Measurements from ENCODE around the gene UBR3. TPM values are rescaled to one million over a fixed set of nuclear protein-coding genes. Genes with fewer than 3 reads are reported as not detected.
A peak's percentile ranks its signal among the peaks of the same experiment; 100 is the strongest.

The UBR3 gene
- total and polyA plus RNA-seq, 8 donors = 4.8 to 151 (median 37.3) TPM

GRCh38 chr2:170086117-170086688 lies 258.9 kb downstream of the UBR3 start:
- intact Hi-C loops (cut with DNase I; ENCODE audit: low total_unique reads) = no loop called here
- Histone ChIP-seq H3K4me1 (peaks cover 0 to 9% (median 0%) of the 10 kb centered on the region in 4 donors), H3K36me3 (peaks cover 0 to 28% (median 17%) of the 10 kb centered on the region in 4 donors), H3K27me3 (no peaks in the 10 kb centered on the region), H3K9me3 (no peaks in the 10 kb centered on the region), H3K4me3 (no peak overlapping the region), H3K27ac (no peak overlapping the region)
- no peak for TF ChIP-seq POLR2AphosphoS5 (IDR thresholded peaks at IDR 0.05)
- TF ChIP-seq CTCF (IDR thresholded peaks at IDR 0.05) = no peak
- no peak for TF ChIP-seq EP300 (IDR thresholded peaks at IDR 0.05)
- no peak for TF ChIP-seq POLR2A (IDR thresholded peaks at IDR 0.05)
- 72 to 83% (median 80%) methylated on average over 5 of the region's 5 CpGs for WGBS, 5 donors
- no peak for DNase-seq

GRCh38 chr2:170086751-170087412 lies 259.6 kb downstream of the UBR3 start:
- DNase-seq = no peak
- Histone ChIP-seq H3K27ac (no peak overlapping the region), H3K36me3 (peaks cover 0 to 21% (median 11%) of the 10 kb centered on the region in 4 donors), H3K4me1 (peaks cover 0 to 9% (median 0%) of the 10 kb centered on the region in 4 donors), H3K27me3 (no peaks in the 10 kb centered on the region), H3K4me3 (no peak overlapping the region), H3K9me3 (peaks cover 0 to 4% (median 0%) of the 10 kb centered on the region in 4 donors)
- no peak for TF ChIP-seq CTCF (IDR thresholded peaks at IDR 0.05)
- no peak for TF ChIP-seq POLR2A (IDR thresholded peaks at IDR 0.05)
- TF ChIP-seq POLR2AphosphoS5 (IDR thresholded peaks at IDR 0.05) = no peak
- TF ChIP-seq EP300 (IDR thresholded peaks at IDR 0.05) = no peak
- 43 to 85% (median 74%) methylated on average over 2 of the region's 2 CpGs for WGBS, 5 donors
- intact Hi-C loops (cut with DNase I; ENCODE audit: low total_unique reads) = no loop called here

GRCh38 chr2:170087413-170087793 lies 260.1 kb downstream of the UBR3 start:
- H3K4me1 ChIP-seq = peaks cover 0 to 9% (median 0%) of the 10 kb centered on the region in 4 donors
- no peak overlapping the region for H3K27ac ChIP-seq
- no peak overlapping the region for H3K4me3 ChIP-seq
- no peaks in the 10 kb centered on the region for H3K27me3 ChIP-seq
- no peak for DNase-seq
- TF ChIP-seq POLR2A (IDR thresholded peaks at IDR 0.05) (no peak), POLR2AphosphoS5 (IDR thresholded peaks at IDR 0.05) (no peak)
- peaks cover 0 to 16% (median 6%) of the 10 kb centered on the region in 4 donors for H3K36me3 ChIP-seq
- 87 to 95% (median 94%) methylated on average over 2 of the region's 2 CpGs for WGBS, 5 donors
- intact Hi-C loops (cut with DNase I; ENCODE audit: low total_unique reads) = no loop called here
- H3K9me3 ChIP-seq = peaks cover 0 to 6% (median 0%) of the 10 kb centered on the region in 4 donors

- peaks cover 0 to 9% (median 0%) of the 10 kb centered on the region in 4 donors for H3K4me1 ChIP-seq
- 55 to 80% (median 68%) methylated on average over 5 of the region's 5 CpGs for whole genome bisulfite sequencing, 5 donors
- TF ChIP-seq CTCF (IDR thresholded peaks at IDR 0.05) (no peak), EP300 (IDR thresholded peaks at IDR 0.05) (no peak), POLR2AphosphoS5 (IDR thresholded peaks at IDR 0.05) (no peak), POLR2A (IDR thresholded peaks at IDR 0.05) (no peak)
- peak in 1 of 2 donors; percentile 44 for DNase-seq
- peaks cover 0 to 6% (median 0%) of the 10 kb centered on the region in 4 donors for H3K36me3 ChIP-seq
- no peak overlapping the region for H3K27ac ChIP-seq
- peaks cover 0 to 6% (median 0%) of the 10 kb centered on the region in 4 donors for H3K9me3 ChIP-seq
- intact Hi-C loops (cut with DNase I; ENCODE audit: low total_unique reads) = no loop called here
- no peaks in the 10 kb centered on the region for H3K27me3 ChIP-seq
- no peak overlapping the region for H3K4me3 ChIP-seq
Observed at GRCh38 chr2:170088776-170089175, 261.5 kb downstream of the UBR3 start.

- Histone ChIP-seq H3K27me3 (no peaks in the 10 kb centered on the region), H3K9me3 (peaks cover 0 to 6% (median 0%) of the 10 kb centered on the region in 4 donors), H3K4me1 (peaks cover 0 to 9% (median 0%) of the 10 kb centered on the region in 4 donors), H3K27ac (no peak overlapping the region), H3K36me3 (no peaks in the 10 kb centered on the region), H3K4me3 (no peak overlapping the region)
- no peak for TF ChIP-seq POLR2A (IDR thresholded peaks at IDR 0.05)
- TF ChIP-seq POLR2AphosphoS5 (IDR thresholded peaks at IDR 0.05) = no peak
- no peak for TF ChIP-seq CTCF (IDR thresholded peaks at IDR 0.05)
- TF ChIP-seq EP300 (IDR thresholded peaks at IDR 0.05) = no peak
- intact Hi-C loops (cut with DNase I; ENCODE audit: low total_unique reads) = no loop called here
- no peak for DNase-seq
Observed at GRCh38 chr2:170090229-170090628, 263.0 kb downstream of the UBR3 start.
